Esophagus muscularis mucosa (tissue), 4 donors: Measurements from ENCODE around the gene PLAAT4. TPM values are rescaled to one million over a fixed set of nuclear protein-coding genes. Genes with fewer than 3 reads are reported as not detected.

Source experiments
- DNase-seq: peaks from one replicate; pipeline ENCODE4 v3.0.0-alpha.2; 2017; ENCODE audit errors: extremely low spot score
- H3K27ac ChIP-seq, 4 donors: fragments of 200-600 bp; sonication (generic); replicated peaks in 1 of 4; 1 replicate in 3 of 4; 2 replicates in 1 of 4; pipeline ENCODE4 v1.5.1; 2016 to 2019; ENCODE audit warnings: mild to moderate bottlenecking in 1 of 4
- H3K27me3 ChIP-seq, 4 donors: fragments of 200-600 bp; sonication (generic); one replicate each; pipeline versions ENCODE4 v1.5.1 to v1.6.0; 2016 to 2019
- H3K36me3 ChIP-seq, 4 donors: fragments of 200-600 bp; sonication (generic); one replicate each; pipeline ENCODE4 v1.5.1; 2016 to 2019
- H3K4me1 ChIP-seq, 4 donors: fragments of 200-600 bp; sonication (generic); one replicate each; pipeline ENCODE4 v1.5.1; 2016 to 2019
- H3K4me3 ChIP-seq, 4 donors: fragments of 200-600 bp; sonication (generic); 1 replicate in 2 of 4; 2 replicates in 2 of 4; pipeline ENCODE4 v1.5.1; 2016 to 2019; ENCODE audit warnings: mild to moderate bottlenecking in 4 of 4, moderate library complexity in 1 of 4
- H3K9me3 ChIP-seq, 4 donors: fragments of 200-600 bp; sonication (generic); 1 replicate in 3 of 4; 2 replicates in 1 of 4; pipeline ENCODE4 v1.5.1; 2016 to 2019
- EP300 ChIP-seq: sonication (generic); formaldehyde crosslinking; IDR thresholded peaks from one replicate; pipeline ENCODE4 v1.6.1; 2017; ENCODE audit warnings: antibody characterized with exemption
- POLR2A ChIP-seq: fragments of 450-650 bp; IDR thresholded peaks from one replicate; pipeline ENCODE4 v1.6.1; 2017; ENCODE audit warnings: antibody characterized with exemption, moderate library complexity, mild to moderate bottlenecking, low read depth
- POLR2AphosphoS5 ChIP-seq, 2 donors: sonication (generic); formaldehyde crosslinking; IDR thresholded peaks; one replicate each; pipeline ENCODE4 v1.6.1; 2017; ENCODE audit warnings: antibody characterized with exemption in 2 of 2
- WGBS: methylation state at CpG from one replicate; pipeline ENCODE4 v1.1.5; 2018; 5-methylcytosine and 5-hydroxymethylcytosine counted together
- intact Hi-C: fragments of 100-400 bp; cut with DNase I; formaldehyde crosslinking; loops from one replicate; pipeline ENCODE4 v1.15.1; 2023
- total RNA-seq, 4 donors: library from RNA; depleted of rRNA; stranded (reverse); fragments of >200 nt; gene quantifications; one replicate each; pipeline versions ENCODE4 v1.1.0 to v1.2.1, GENCODE V29; 2016
- TF ChIP-seq, protein P1 (sequence below), 3 experiments: fragments of 200-600 bp in 2 of 3; fragments of 450-650 bp in 1 of 3; sonication (generic) in 2 of 3; IDR thresholded peaks; one replicate each; pipeline ENCODE4 v1.5.1; 2017 to 2019; ENCODE audit warnings: antibody characterized with exemption in 3 of 3, mild to moderate bottlenecking in 2 of 3, moderate library complexity in 1 of 3

The PLAAT4 gene
- total RNA-seq, 4 donors from 2014 or later: 9.1 to 28.0 (median 20.1) TPM

GRCh38 chr11:63508009-63508408, 28.6 kb upstream of the PLAAT4 start:
- Histone ChIP-seq H3K4me3 (no peak overlapping the region), H3K4me1 (peaks cover 17 to 34% (median 18%) of the 10 kb centered on the region in 4 donors), H3K27me3 (no peaks in the 10 kb centered on the region), H3K9me3 (no peaks in the 10 kb centered on the region), H3K27ac (no peak overlapping the region), H3K36me3 (no peaks in the 10 kb centered on the region)
- no peak for DNase-seq
- intact Hi-C loops: no loop called here
- WGBS: 72% methylated on average over 3 of the region's 3 CpGs
- TF ChIP-seq, protein P1, sequence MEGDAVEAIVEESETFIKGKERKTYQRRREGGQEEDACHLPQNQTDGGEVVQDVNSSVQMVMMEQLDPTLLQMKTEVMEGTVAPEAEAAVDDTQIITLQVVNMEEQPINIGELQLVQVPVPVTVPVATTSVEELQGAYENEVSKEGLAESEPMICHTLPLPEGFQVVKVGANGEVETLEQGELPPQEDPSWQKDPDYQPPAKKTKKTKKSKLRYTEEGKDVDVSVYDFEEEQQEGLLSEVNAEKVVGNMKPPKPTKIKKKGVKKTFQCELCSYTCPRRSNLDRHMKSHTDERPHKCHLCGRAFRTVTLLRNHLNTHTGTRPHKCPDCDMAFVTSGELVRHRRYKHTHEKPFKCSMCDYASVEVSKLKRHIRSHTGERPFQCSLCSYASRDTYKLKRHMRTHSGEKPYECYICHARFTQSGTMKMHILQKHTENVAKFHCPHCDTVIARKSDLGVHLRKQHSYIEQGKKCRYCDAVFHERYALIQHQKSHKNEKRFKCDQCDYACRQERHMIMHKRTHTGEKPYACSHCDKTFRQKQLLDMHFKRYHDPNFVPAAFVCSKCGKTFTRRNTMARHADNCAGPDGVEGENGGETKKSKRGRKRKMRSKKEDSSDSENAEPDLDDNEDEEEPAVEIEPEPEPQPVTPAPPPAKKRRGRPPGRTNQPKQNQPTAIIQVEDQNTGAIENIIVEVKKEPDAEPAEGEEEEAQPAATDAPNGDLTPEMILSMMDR (IDR thresholded peaks at IDR 0.05): peak; percentile 21 to 32 (median 26)
- TF ChIP-seq EP300: no peak

- no peaks in the 10 kb centered on the region for H3K36me3 ChIP-seq
- 80% methylated on average over 11 of the region's 12 CpGs for WGBS
- intact Hi-C loops: no loop called here
Observed at GRCh38 chr11:63508745-63509144, 27.9 kb upstream of the PLAAT4 start.

GRCh38 chr11:63510360-63511047, 26.1 kb upstream of the PLAAT4 start:
- no peak for DNase-seq
- intact Hi-C loops: no loop called here
- Histone ChIP-seq H3K27me3 (no peaks in the 10 kb centered on the region), H3K4me1 (peaks cover 9 to 21% (median 11%) of the 10 kb centered on the region in 4 donors), H3K27ac (no peak overlapping the region), H3K9me3 (no peaks in the 10 kb centered on the region), H3K36me3 (no peaks in the 10 kb centered on the region), H3K4me3 (no peak overlapping the region)
- WGBS: 74% methylated on average over 3 of the region's 7 CpGs
- TF ChIP-seq EP300 (no peak), POLR2AphosphoS5 (IDR thresholded peaks at IDR 0.05) (no peak), POLR2A (no peak)
- TF ChIP-seq, protein P1 (IDR thresholded peaks at IDR 0.05): no peak

More at GRCh38 chr11:63508745-63509144, 27.9 kb upstream of the PLAAT4 start:
- TF ChIP-seq EP300 (no peak), POLR2A (no peak), POLR2AphosphoS5 (IDR thresholded peaks at IDR 0.05) (no peak)
- TF ChIP-seq, protein P1 (IDR thresholded peaks at IDR 0.05): no peak
- no peak overlapping the region for H3K4me3 ChIP-seq
- H3K27ac ChIP-seq: no peak overlapping the region
- no peaks in the 10 kb centered on the region for H3K9me3 ChIP-seq
- no peaks in the 10 kb centered on the region for H3K27me3 ChIP-seq
- peaks cover 17 to 34% (median 18%) of the 10 kb centered on the region in 4 donors for H3K4me1 ChIP-seq
- DNase-seq: no peak

DNA sequence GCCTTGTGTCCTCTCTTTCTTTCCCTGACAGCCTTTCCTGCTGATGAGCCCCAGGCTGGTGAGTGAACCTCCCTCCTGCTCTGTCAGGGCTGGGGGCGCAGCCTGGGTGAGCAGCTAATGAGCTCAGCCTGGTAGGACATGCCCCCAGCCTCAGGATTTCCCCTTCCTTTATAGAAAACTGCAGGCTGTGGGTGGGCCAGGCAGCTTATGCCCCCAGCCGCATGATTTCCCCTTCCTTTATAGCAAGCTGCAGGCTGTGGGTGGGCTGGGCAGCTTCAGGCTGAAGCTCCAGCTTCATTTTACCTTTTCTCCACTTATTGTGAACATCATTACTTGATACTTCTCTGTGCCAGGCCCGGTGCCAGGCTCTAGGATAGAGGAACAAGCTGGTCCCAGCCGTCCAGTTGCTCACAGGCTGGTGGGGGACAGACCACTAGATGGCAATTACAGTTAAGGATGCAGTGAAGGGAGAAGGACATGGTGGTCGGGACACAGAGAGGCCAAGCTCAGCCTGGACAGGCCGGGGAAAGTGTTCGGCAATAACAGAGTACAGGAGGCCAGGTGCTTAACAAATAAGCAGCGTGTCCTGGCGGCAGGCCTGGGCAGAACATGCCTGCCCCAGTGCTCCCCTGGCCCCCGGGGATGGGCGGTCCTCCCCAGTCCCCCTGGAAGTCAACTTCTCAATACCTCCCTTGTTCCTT, 25.4 kb upstream of the PLAAT4 start:
- Histone ChIP-seq H3K4me1 (peaks cover 9 to 17% (median 11%) of the 10 kb centered on the region in 4 donors), H3K9me3 (no peaks in the 10 kb centered on the region), H3K36me3 (no peaks in the 10 kb centered on the region), H3K27me3 (no peaks in the 10 kb centered on the region), H3K27ac (no peak overlapping the region), H3K4me3 (no peak overlapping the region)
- no peak for DNase-seq
- TF ChIP-seq EP300: no peak
- TF ChIP-seq, protein P1 (IDR thresholded peaks at IDR 0.05): no peak
- TF ChIP-seq POLR2AphosphoS5 (IDR thresholded peaks at IDR 0.05): no peak
- TF ChIP-seq POLR2A: no peak
- intact Hi-C loops: no loop called here
- 85% methylated on average over 10 of the region's 11 CpGs for WGBS
